ENCODE data around the gene CELF2.

- TF ChIP-seq, protein P1, sequence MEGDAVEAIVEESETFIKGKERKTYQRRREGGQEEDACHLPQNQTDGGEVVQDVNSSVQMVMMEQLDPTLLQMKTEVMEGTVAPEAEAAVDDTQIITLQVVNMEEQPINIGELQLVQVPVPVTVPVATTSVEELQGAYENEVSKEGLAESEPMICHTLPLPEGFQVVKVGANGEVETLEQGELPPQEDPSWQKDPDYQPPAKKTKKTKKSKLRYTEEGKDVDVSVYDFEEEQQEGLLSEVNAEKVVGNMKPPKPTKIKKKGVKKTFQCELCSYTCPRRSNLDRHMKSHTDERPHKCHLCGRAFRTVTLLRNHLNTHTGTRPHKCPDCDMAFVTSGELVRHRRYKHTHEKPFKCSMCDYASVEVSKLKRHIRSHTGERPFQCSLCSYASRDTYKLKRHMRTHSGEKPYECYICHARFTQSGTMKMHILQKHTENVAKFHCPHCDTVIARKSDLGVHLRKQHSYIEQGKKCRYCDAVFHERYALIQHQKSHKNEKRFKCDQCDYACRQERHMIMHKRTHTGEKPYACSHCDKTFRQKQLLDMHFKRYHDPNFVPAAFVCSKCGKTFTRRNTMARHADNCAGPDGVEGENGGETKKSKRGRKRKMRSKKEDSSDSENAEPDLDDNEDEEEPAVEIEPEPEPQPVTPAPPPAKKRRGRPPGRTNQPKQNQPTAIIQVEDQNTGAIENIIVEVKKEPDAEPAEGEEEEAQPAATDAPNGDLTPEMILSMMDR (IDR thresholded peaks at IDR 0.05; ENCODE audit: poor library complexity): no peak
- TF ChIP-seq EZH2 (IDR thresholded peaks at IDR 0.05; ENCODE audit: borderline replicate concordance): no peak
These were observed 277.8 kb downstream of the CELF2 start for GRCh38 chr10:11295492-11295891.

Data from hepatocyte (in vitro differentiated cells).